ENCODE measurements around the gene TH. TPM values are rescaled to one million over a fixed set of nuclear protein-coding genes. Genes with fewer than 3 reads are reported as not detected.
"Not testable (repeated sequence)": the region's sequence is repeated elsewhere in the genome, so short reads cannot be mapped to it uniquely, and the experiment has no call there.

TH gene
- total RNA-seq, 2 experiments from 2014 or later: not detected

GRCh38 chr11:2179516-2179915 is 7.9 kb upstream of the TH start:
- no peak overlapping the region for H3K4me2 ChIP-seq (ENCODE audit: low read length)

GRCh38 chr11:2178906-2179494 is 7.4 kb upstream of the TH start:
- POLR2A ChIA-PET: no interaction called here

More at GRCh38 chr11:2179516-2179915, 7.9 kb upstream of the TH start:
- ChIA-PET CTCF (ENCODE audit: unreplicated experiment) (no interaction called here), POLR2A (no interaction called here)
- no peak for DNase-seq (ENCODE audit: low spot score)
- no peaks in the 10 kb centered on the region for H3K36me3 ChIP-seq (ENCODE audit: insufficient read depth, low read length)
- no peak overlapping the region for H3K27ac ChIP-seq (ENCODE audit: low read depth, low read length, poor library complexity, severe bottlenecking)
- intact Hi-C loops (cut with micrococcal nuclease; ENCODE audit: unreplicated experiment): no loop called here
- BruUV-seq (replicated peaks): no TSS peak
- H2AFZ ChIP-seq (ENCODE audit: low read length): no peak overlapping the region
- H3K9me2 ChIP-seq (ENCODE audit: insufficient read depth, low read length): no peaks in the 10 kb centered on the region
- no peaks in the 10 kb centered on the region for H3K79me2 ChIP-seq (ENCODE audit: insufficient read depth, low read depth, low read length)
- TF ChIP-seq EZH2phosphoT487 (IDR thresholded peaks at IDR 0.05; ENCODE audit: borderline replicate concordance, low read depth, low read length) (no peak), CTCF (conservative IDR thresholded peaks at IDR 0.05; ENCODE audit: low read length) (no peak)
- no peaks in the 10 kb centered on the region for H3K4me1 ChIP-seq (ENCODE audit: insufficient read depth, low read length, poor library complexity, severe bottlenecking)
- H3K9me3 ChIP-seq (ENCODE audit: low read length): no peaks in the 10 kb centered on the region
- no peaks in the 10 kb centered on the region for H4K20me1 ChIP-seq (ENCODE audit: insufficient read depth, low read length)
- no peak overlapping the region for H3K4me3 ChIP-seq (ENCODE audit: low read depth, low read length, poor library complexity, severe bottlenecking)

DNA sequence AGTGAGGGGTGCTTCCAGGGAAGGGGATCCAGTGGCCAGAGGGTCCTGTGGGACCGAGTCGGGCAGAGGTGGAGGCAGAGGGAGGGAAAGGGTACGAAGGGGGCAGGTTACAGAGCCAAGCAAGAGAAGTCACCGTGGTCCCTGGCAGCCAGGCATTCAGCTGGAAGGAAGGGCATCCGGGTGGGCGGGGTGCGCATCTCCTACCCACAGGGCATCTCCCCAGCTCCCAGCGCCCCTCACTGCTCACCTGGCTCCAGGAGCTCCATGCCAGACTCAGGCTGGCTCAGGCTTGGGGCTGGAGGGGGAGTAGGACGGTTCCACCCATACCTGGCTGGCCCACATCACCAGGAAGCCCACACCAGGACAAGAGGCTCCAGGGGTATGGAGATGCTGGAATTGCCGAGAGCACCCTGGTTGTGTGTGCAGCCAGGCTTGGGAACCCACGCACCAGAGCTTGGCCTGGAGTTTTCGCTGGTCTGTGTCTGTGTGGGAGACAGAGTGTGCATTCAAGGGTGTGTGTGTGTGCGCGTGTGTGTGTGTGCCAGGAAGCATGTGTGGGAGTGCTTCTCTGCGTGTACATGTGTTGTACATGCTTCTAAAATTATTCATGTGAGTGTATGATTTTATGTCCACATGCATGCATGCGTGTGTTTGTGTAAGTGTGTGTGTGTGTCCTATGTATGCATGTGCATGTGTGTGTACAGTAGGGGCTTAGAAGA is 6.6 kb upstream of the TH start:
- H3K79me2 ChIP-seq (ENCODE audit: insufficient read depth, low read depth, low read length); H3K36me3 ChIP-seq (ENCODE audit: insufficient read depth, low read length); H3K27ac ChIP-seq (ENCODE audit: low read depth, low read length, poor library complexity, severe bottlenecking); H3K4me1 ChIP-seq (ENCODE audit: insufficient read depth, low read length, poor library complexity, severe bottlenecking); H3K9me2 ChIP-seq (ENCODE audit: insufficient read depth, low read length); intact Hi-C loops (cut with micrococcal nuclease; ENCODE audit: unreplicated experiment); DNase-seq (ENCODE audit: low spot score); H3K9me3 ChIP-seq (ENCODE audit: low read length); H4K20me1 ChIP-seq (ENCODE audit: insufficient read depth, low read length); POLR2A ChIA-PET; CTCF ChIA-PET (ENCODE audit: unreplicated experiment); H2AFZ ChIP-seq (ENCODE audit: low read length); H3K4me3 ChIP-seq (ENCODE audit: low read depth, low read length, poor library complexity, severe bottlenecking); H3K4me2 ChIP-seq (ENCODE audit: low read length); BruUV-seq (replicated peaks): not testable (repeated sequence)

More at GRCh38 chr11:2178906-2179494, 7.4 kb upstream of the TH start:
- H4K20me1 ChIP-seq (ENCODE audit: insufficient read depth, low read length): no peaks in the 10 kb centered on the region
- H3K4me3 ChIP-seq (ENCODE audit: low read depth, low read length, poor library complexity, severe bottlenecking): no peak overlapping the region
- H3K4me1 ChIP-seq (ENCODE audit: insufficient read depth, low read length, poor library complexity, severe bottlenecking): no peaks in the 10 kb centered on the region
- intact Hi-C loops (cut with micrococcal nuclease; ENCODE audit: unreplicated experiment): no loop called here
- H3K9me3 ChIP-seq (ENCODE audit: low read length): no peaks in the 10 kb centered on the region
- no peaks in the 10 kb centered on the region for H3K36me3 ChIP-seq (ENCODE audit: insufficient read depth, low read length)
- no peak overlapping the region for H2AFZ ChIP-seq (ENCODE audit: low read length)
- no peak overlapping the region for H3K27ac ChIP-seq (ENCODE audit: low read depth, low read length, poor library complexity, severe bottlenecking)
- H3K4me2 ChIP-seq (ENCODE audit: low read length): no peak overlapping the region
- no peak for DNase-seq (ENCODE audit: low spot score)
- H3K79me2 ChIP-seq (ENCODE audit: insufficient read depth, low read depth, low read length): no peaks in the 10 kb centered on the region
- BruUV-seq (replicated peaks): no TSS peak
- CTCF ChIA-PET (ENCODE audit: unreplicated experiment): no interaction called here
- TF ChIP-seq EZH2phosphoT487 (IDR thresholded peaks at IDR 0.05; ENCODE audit: borderline replicate concordance, low read depth, low read length): no peak
- TF ChIP-seq CTCF (conservative IDR thresholded peaks at IDR 0.05; ENCODE audit: low read length): no peak
- no peaks in the 10 kb centered on the region for H3K9me2 ChIP-seq (ENCODE audit: insufficient read depth, low read length)

Measured in OCI-LY7 (cell line).